B cell (primary cell): ENCODE data around the gene DLG1.

Experiments
- EZH2 ChIP-seq: IDR thresholded peaks from 2 replicates; pipeline ENCODE4 v1.6.1; 2012; ENCODE audit warnings: borderline replicate concordance, low read depth, mild to moderate bottlenecking, moderate library complexity, low read length; ENCODE audit not compliant: insufficient read depth, poor library complexity, severe bottlenecking
- TF ChIP-seq, protein P1 (sequence below): fragments of 200-600 bp; IDR thresholded peaks from one replicate; pipeline ENCODE4 v1.8.0; 2022; ENCODE audit warnings: antibody characterized with exemption, mild to moderate bottlenecking

DNA sequence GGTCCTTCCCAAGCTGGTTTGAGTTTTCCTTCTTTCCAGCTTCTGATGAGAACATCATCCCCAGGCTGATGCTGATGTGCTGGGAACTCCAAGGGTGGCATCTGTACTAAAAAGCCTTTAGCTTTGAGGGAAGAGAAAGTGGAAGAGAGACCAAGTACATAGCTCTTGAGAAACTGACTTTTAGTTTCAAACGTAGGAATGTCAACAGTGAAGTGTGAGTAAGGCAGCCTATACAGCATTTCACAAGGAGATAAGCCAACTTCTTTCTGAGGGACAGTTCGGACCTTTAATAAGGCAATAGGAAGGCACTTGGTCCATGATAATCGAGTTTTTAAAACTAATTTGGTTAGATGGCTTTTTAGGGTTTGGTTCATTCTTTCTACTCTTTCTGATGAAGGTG, 53.7 kb downstream of the DLG1 start:
- TF ChIP-seq EZH2 = no peak
- TF ChIP-seq, protein P1, sequence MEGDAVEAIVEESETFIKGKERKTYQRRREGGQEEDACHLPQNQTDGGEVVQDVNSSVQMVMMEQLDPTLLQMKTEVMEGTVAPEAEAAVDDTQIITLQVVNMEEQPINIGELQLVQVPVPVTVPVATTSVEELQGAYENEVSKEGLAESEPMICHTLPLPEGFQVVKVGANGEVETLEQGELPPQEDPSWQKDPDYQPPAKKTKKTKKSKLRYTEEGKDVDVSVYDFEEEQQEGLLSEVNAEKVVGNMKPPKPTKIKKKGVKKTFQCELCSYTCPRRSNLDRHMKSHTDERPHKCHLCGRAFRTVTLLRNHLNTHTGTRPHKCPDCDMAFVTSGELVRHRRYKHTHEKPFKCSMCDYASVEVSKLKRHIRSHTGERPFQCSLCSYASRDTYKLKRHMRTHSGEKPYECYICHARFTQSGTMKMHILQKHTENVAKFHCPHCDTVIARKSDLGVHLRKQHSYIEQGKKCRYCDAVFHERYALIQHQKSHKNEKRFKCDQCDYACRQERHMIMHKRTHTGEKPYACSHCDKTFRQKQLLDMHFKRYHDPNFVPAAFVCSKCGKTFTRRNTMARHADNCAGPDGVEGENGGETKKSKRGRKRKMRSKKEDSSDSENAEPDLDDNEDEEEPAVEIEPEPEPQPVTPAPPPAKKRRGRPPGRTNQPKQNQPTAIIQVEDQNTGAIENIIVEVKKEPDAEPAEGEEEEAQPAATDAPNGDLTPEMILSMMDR = no peak
